GM23248 (cell line): ENCODE results near the gene INAFM2. TPM values are rescaled to one million over a fixed set of nuclear protein-coding genes. Genes with fewer than 3 reads are reported as not detected.
A peak's percentile ranks its signal among the peaks of the same experiment; 100 is the strongest.

ENCODE experiments used
- DNase-seq: peaks from one replicate; pipeline ENCODE4 v3.0.0-alpha.2; 2015
- H2AFZ ChIP-seq: fragments of 200-600 bp; sonication (generic); 2 replicates; pipeline ENCODE4 v1.6.1; 2016; ENCODE audit warnings: antibody characterized with exemption
- H3F3A ChIP-seq: fragments of 200-600 bp; sonication (generic); 2 replicates; pipeline ENCODE4 v1.6.1; 2016; ENCODE audit warnings: mild to moderate bottlenecking, antibody characterized with exemption, mixed run types; ENCODE audit not compliant: insufficient read depth
- H3K27ac ChIP-seq: fragments of 200-600 bp; sonication (generic); 2 replicates; pipeline ENCODE4 v1.5.1; 2016; ENCODE audit warnings: mild to moderate bottlenecking
- H3K27me3 ChIP-seq: fragments of 200-600 bp; sonication (generic); replicated peaks from 2 replicates; pipeline ENCODE4 v1.6.1; 2016; ENCODE audit warnings: mild to moderate bottlenecking; ENCODE audit not compliant: insufficient read depth
- H3K36me3 ChIP-seq: fragments of 200-600 bp; sonication (generic); 2 replicates; pipeline ENCODE4 v1.6.1; 2016; ENCODE audit warnings: low read depth, mild to moderate bottlenecking
- H3K4me1 ChIP-seq: fragments of 200-600 bp; sonication (generic); 2 replicates; pipeline ENCODE4 v1.6.1; 2016; ENCODE audit warnings: mild to moderate bottlenecking; ENCODE audit not compliant: insufficient read depth
- H3K4me2 ChIP-seq: fragments of 200-600 bp; sonication (generic); one replicate; pipeline ENCODE4 v1.6.1; 2016; ENCODE audit warnings: mild to moderate bottlenecking; ENCODE audit not compliant: unreplicated experiment
- H3K4me3 ChIP-seq: fragments of 200-600 bp; sonication (generic); 2 replicates; pipeline ENCODE4 v1.5.1; 2016; ENCODE audit warnings: mild to moderate bottlenecking
- H3K79me2 ChIP-seq: fragments of 200-600 bp; sonication (generic); 2 replicates; pipeline ENCODE4 v1.6.1; 2016; ENCODE audit warnings: mild to moderate bottlenecking; ENCODE audit not compliant: insufficient read depth
- H3K9ac ChIP-seq: fragments of 200-600 bp; sonication (generic); 2 replicates; pipeline ENCODE4 v1.6.1; 2016; ENCODE audit warnings: mild to moderate bottlenecking
- H3K9me2 ChIP-seq: fragments of 200-600 bp; sonication (generic); 2 replicates; pipeline ENCODE4 v1.6.1; 2016; ENCODE audit warnings: mixed run types, mild to moderate bottlenecking, moderate library complexity; ENCODE audit not compliant: insufficient read depth
- H3K9me3 ChIP-seq: fragments of 200-600 bp; sonication (generic); one replicate; pipeline ENCODE4 v1.6.1; 2017; ENCODE audit warnings: low read depth
- H4K20me1 ChIP-seq: fragments of 200-600 bp; sonication (generic); 2 replicates; pipeline ENCODE4 v1.6.0; 2016; ENCODE audit not compliant: insufficient read depth
- EZH2 ChIP-seq: fragments of 200-600 bp; sonication (generic); IDR thresholded peaks from 2 replicates; pipeline ENCODE4 v1.6.1; 2018; ENCODE audit warnings: antibody characterized with exemption, mild to moderate bottlenecking; ENCODE audit not compliant: insufficient read depth, poor library complexity, severe bottlenecking
- EZH2phosphoT487 ChIP-seq: fragments of 200-600 bp; sonication (generic); IDR thresholded peaks from 2 replicates; pipeline ENCODE4 v1.6.1; 2018; ENCODE audit warnings: antibody characterized with exemption, moderate library complexity, mild to moderate bottlenecking, low read depth; ENCODE audit not compliant: insufficient read depth
- WGBS, 2 experiments: methylation state at CpG; one replicate each; pipeline ENCODE4 v1.1.6; 2015 to 2017; ENCODE audit warnings: low lambda C conversion rate in 2 of 2, low coverage in 1 of 2; ENCODE audit errors: missing lambda C conversion rate in 2 of 2; 5-methylcytosine and 5-hydroxymethylcytosine counted together
- in situ Hi-C: fragments of 300-500 bp; cut with MboI; formaldehyde crosslinking; loops from 2 replicates; pipeline ENCODE4 v1.15.0; 2020
- polyA plus RNA-seq: library from polyadenylated mRNA; unstranded; fragments of >200 nt; fragmentation: Nextera tagmentation; extraction: Ambion mirVana; gene quantifications from 2 replicates; pipeline ENCODE4 v1.2.1, GENCODE V29; 2016
- total RNA-seq: library from RNA; depleted of rRNA; stranded (reverse); fragments of >200 nt; shearing (Covaris generic); gene quantifications from 2 replicates; pipeline ENCODE4 v1.2.3, GENCODE V29; 2014

Gene INAFM2
- total and polyA plus RNA-seq, 2 experiments from 2014 or later: 4.5 to 16.6 TPM

- no peak overlapping the region for H3K9ac ChIP-seq
- H2AFZ ChIP-seq: no peak overlapping the region
- WGBS, 2 experiments: 65 to 69% methylated on average over 4 of the region's 4 CpGs
- TF ChIP-seq EZH2 (no peak), EZH2phosphoT487 (no peak)
- peaks cover 18% of the 10 kb centered on the region for H3K27me3 ChIP-seq
- no peaks in the 10 kb centered on the region for H3K36me3 ChIP-seq
- no peak overlapping the region for H3K4me2 ChIP-seq
- H3K9me2 ChIP-seq: no peaks in the 10 kb centered on the region
- H3K27ac ChIP-seq: no peak overlapping the region
- no peak overlapping the region for H3K4me3 ChIP-seq
- in situ Hi-C loops: loop anchor here (10.0 kb wide), 1 partner anchor 232 kb away; no protein-coding TSS in a partner anchor
- no peaks in the 10 kb centered on the region for H3K4me1 ChIP-seq
- no peaks in the 10 kb centered on the region for H3K9me3 ChIP-seq
- H3K79me2 ChIP-seq: no peaks in the 10 kb centered on the region
- no peaks in the 10 kb centered on the region for H4K20me1 ChIP-seq
- H3F3A ChIP-seq: no peaks in the 10 kb centered on the region
- no peak for DNase-seq
Observed at GRCh38 chr15:40276927-40277326, 46.6 kb upstream of the INAFM2 start.

GRCh38 chr15:40277471-40277870, 46.0 kb upstream of the INAFM2 start:
- no peak for DNase-seq
- no peaks in the 10 kb centered on the region for H3K9me3 ChIP-seq
- no peak overlapping the region for H3K9ac ChIP-seq
- H4K20me1 ChIP-seq: no peaks in the 10 kb centered on the region
- peaks cover 23% of the 10 kb centered on the region for H3K27me3 ChIP-seq
- H3K4me2 ChIP-seq: no peak overlapping the region
- no peak overlapping the region for H3K27ac ChIP-seq
- H2AFZ ChIP-seq: no peak overlapping the region
- WGBS, 2 experiments: 41 to 47% methylated on average over 15 to 16 of the region's 16 CpGs
- H3K36me3 ChIP-seq: no peaks in the 10 kb centered on the region
- in situ Hi-C loops: loop anchor here (10.0 kb wide), 1 partner anchor 233 kb away; no protein-coding TSS in a partner anchor
- H3F3A ChIP-seq: no peaks in the 10 kb centered on the region
- H3K4me1 ChIP-seq: no peaks in the 10 kb centered on the region
- no peak for TF ChIP-seq EZH2
- no peak for TF ChIP-seq EZH2phosphoT487
- no peaks in the 10 kb centered on the region for H3K9me2 ChIP-seq
- no peak overlapping the region for H3K4me3 ChIP-seq
- H3K79me2 ChIP-seq: no peaks in the 10 kb centered on the region

- DNase-seq: no peak
- Histone ChIP-seq H3K27me3 (peaks cover 29% of the 10 kb centered on the region), H4K20me1 (no peaks in the 10 kb centered on the region), H3K4me2 (no peak overlapping the region), H3K9me2 (no peaks in the 10 kb centered on the region), H3K36me3 (no peaks in the 10 kb centered on the region), H3K79me2 (no peaks in the 10 kb centered on the region), H2AFZ (no peak overlapping the region), H3K9me3 (no peaks in the 10 kb centered on the region), H3K27ac (no peak overlapping the region), H3F3A (no peaks in the 10 kb centered on the region), H3K4me1 (no peaks in the 10 kb centered on the region), H3K4me3 (no peak overlapping the region), H3K9ac (no peak overlapping the region)
- 76 to 84% methylated on average over 9 to 10 of the region's 10 CpGs for WGBS, 2 experiments
- in situ Hi-C loops: loop anchor here (10.0 kb wide), 1 partner anchor 233 kb away; no protein-coding TSS in a partner anchor
- TF ChIP-seq EZH2phosphoT487 (no peak), EZH2 (no peak)
Observed at GRCh38 chr15:40278026-40278425, 45.5 kb upstream of the INAFM2 start.

GRCh38 chr15:40279437-40280141, 43.9 kb upstream of the INAFM2 start:
- no peaks in the 10 kb centered on the region for H3K79me2 ChIP-seq
- no peaks in the 10 kb centered on the region for H3K4me1 ChIP-seq
- H3K4me2 ChIP-seq: no peak overlapping the region
- H3K4me3 ChIP-seq: no peak overlapping the region
- in situ Hi-C loops: loop anchor here (10.0 kb wide), 1 partner anchor 235 kb away; no protein-coding TSS in a partner anchor
- H3F3A ChIP-seq: 0 out of 2 replicates have a peak, but pooled peaks cover 4% of the 10 kb centered on the region
- no peaks in the 10 kb centered on the region for H3K9me2 ChIP-seq
- H3K9me3 ChIP-seq: no peaks in the 10 kb centered on the region
- no peaks in the 10 kb centered on the region for H3K36me3 ChIP-seq
- H3K27ac ChIP-seq: no peak overlapping the region
- 21 to 23% methylated on average over 27 to 40 of the region's 40 CpGs for WGBS, 2 experiments
- no peak overlapping the region for H3K9ac ChIP-seq
- peaks cover 33% of the 10 kb centered on the region for H3K27me3 ChIP-seq
- H2AFZ ChIP-seq: no peak overlapping the region
- TF ChIP-seq EZH2phosphoT487: no peak
- TF ChIP-seq EZH2: no peak
- no peaks in the 10 kb centered on the region for H4K20me1 ChIP-seq
- peak; percentile 73 for DNase-seq
